Muscle layer of colon (tissue), 2 donors: ENCODE data around the gene RBM5.

Source experiments
- H3K27ac ChIP-seq: one replicate; pipeline ENCODE4 v1.7.0; 2013; ENCODE audit warnings: low read depth, mild to moderate bottlenecking, low read length, moderate library complexity
- H3K27me3 ChIP-seq, 2 donors: one replicate each; pipeline ENCODE4 v1.7.0; 2013; ENCODE audit warnings: low read length in 2 of 2, mild to moderate bottlenecking in 2 of 2; ENCODE audit not compliant: insufficient read depth in 2 of 2, control insufficient read depth in 1 of 2
- H3K36me3 ChIP-seq: one replicate; pipeline ENCODE4 v1.7.0; 2013; ENCODE audit warnings: mild to moderate bottlenecking, low read length; ENCODE audit not compliant: insufficient read depth
- H3K4me1 ChIP-seq: one replicate; pipeline ENCODE4 v1.7.0; 2013; ENCODE audit warnings: mild to moderate bottlenecking, low read length; ENCODE audit not compliant: insufficient read depth
- H3K4me3 ChIP-seq, 2 donors: one replicate each; pipeline ENCODE4 v1.7.0; 2013; ENCODE audit warnings: low read length in 2 of 2, low read depth in 1 of 2, mild to moderate bottlenecking in 1 of 2, moderate library complexity in 1 of 2
- H3K9ac ChIP-seq: one replicate; pipeline ENCODE4 v1.7.0; 2013; ENCODE audit warnings: low read length
- H3K9me3 ChIP-seq: one replicate; pipeline ENCODE4 v1.7.0; 2013; ENCODE audit warnings: mild to moderate bottlenecking, low read length
- donor health status: abdominal sarcoma.
- donor health status: Adenocarcinoma of cecum.

RBM5 gene

DNA sequence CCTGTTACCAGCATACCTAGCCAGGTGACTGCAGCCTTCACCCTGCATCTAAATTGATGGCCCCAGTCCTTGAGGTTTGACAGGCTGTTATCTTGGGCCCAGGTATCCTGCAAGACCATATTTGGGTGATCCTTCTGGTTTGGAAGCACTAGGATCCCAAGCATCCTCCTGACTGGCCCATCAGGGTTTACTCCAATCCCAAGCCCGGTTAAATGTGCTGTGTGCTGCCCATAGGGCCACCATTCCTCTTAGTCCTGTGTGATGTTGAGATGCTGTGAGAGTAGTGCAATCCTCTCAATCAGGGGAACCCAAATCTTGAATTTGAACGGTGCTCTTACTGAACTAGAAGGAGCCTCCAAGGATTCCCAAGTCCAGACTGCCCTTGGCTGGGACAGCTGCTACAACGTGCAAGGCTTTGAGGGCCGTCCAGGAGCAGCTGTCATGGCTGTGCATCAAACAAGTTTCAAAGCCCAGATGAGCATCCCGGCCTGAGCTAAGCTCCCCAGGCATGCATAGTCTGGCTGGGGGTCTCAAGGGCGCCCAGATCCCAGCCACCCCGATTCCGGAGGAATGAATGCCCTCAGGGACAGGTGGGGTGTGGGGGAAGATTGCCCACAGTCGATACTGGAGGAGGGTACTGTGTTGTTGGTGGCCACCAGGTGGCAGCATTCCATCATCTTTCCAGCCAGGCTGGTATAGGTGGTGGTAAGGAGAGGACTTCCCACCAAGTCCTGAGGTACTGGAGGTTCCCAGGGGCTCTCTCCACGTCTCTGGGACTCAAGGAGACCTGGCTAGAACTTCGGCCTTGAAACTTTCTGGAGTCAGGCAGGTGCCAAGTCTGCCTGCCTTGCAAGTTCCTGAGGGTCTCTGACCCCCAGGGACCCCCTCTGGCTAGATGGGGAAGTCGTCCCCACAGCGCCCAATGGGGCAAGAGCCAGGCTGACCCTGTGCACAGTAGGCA lies 32.6 kb downstream of the RBM5 start:
- H3K9me3 ChIP-seq = no peaks in the 10 kb centered on the region
- H3K4me3 ChIP-seq = no peak overlapping the region
- H3K27me3 ChIP-seq = no peaks in the 10 kb centered on the region
- peaks cover 43% of the 10 kb centered on the region for H3K36me3 ChIP-seq
- peaks cover 15% of the 10 kb centered on the region for H3K4me1 ChIP-seq
- H3K27ac ChIP-seq = no peak overlapping the region
- H3K9ac ChIP-seq = no peak overlapping the region

DNA sequence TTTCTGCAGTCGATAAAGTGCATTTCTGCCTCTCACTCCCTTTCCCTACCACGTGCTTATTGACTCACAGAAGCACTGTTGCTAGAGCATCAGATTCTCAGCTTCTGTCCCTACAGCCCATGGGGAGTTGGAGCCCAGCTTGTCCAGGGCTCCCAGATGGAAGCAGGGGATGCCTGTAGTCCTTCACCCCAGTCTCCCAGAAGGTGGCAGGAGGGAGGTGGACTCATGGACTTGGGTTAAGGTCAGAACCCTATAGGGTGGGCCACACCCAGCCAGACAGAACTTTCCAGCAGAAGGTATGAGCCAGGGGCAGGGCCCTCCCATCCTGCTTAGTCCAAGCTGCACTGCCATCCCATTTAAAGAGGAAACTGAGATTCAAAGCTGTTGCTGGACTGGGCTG lies 33.4 kb downstream of the RBM5 start:
- Histone ChIP-seq H3K4me3 (no peak overlapping the region), H3K27me3 (no peaks in the 10 kb centered on the region), H3K9me3 (no peaks in the 10 kb centered on the region), H3K4me1 (peaks cover 22% of the 10 kb centered on the region), H3K9ac (no peak overlapping the region), H3K36me3 (peaks cover 35% of the 10 kb centered on the region), H3K27ac (no peak overlapping the region)

DNA sequence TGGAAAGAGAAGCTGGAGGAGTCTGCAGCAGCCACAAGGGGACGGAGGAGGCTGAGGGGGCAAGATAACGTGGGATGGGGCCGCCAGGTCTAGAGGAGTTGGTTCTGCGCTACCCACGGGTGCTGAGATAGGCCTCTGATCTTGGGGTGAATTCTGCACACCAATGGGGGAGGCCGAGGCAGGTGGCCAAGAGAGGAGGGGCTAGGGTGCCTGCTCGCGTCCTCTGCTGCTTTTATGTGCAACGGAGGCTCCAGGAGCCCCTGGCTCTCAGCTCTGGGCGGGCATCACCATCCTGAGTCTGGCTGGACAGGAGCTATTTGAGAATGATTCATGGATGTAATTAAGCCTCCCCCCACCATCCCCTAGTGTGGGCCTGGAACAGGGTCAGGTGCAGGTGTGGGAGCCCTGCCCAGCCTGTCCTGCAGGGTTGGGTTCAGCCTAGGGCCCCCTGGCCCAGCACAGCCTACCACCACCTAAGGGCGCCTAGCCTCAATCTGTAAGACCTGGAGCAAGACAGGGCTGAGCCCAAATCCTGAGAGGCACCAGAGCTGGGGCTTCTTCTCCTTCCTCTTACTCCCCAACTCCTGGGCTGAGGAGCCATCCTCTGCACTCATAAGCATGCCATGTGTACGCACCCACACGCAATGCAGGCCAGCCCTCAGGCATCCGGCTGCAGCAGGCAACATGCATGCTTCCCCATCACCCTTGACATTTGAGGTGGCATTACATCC lies 34.1 kb downstream of the RBM5 start:
- Histone ChIP-seq H3K27ac (no peak overlapping the region), H3K9me3 (no peaks in the 10 kb centered on the region), H3K36me3 (peaks cover 28% of the 10 kb centered on the region), H3K9ac (no peak overlapping the region), H3K27me3 (no peaks in the 10 kb centered on the region), H3K4me1 (peaks cover 26% of the 10 kb centered on the region), H3K4me3 (no peak overlapping the region)

DNA sequence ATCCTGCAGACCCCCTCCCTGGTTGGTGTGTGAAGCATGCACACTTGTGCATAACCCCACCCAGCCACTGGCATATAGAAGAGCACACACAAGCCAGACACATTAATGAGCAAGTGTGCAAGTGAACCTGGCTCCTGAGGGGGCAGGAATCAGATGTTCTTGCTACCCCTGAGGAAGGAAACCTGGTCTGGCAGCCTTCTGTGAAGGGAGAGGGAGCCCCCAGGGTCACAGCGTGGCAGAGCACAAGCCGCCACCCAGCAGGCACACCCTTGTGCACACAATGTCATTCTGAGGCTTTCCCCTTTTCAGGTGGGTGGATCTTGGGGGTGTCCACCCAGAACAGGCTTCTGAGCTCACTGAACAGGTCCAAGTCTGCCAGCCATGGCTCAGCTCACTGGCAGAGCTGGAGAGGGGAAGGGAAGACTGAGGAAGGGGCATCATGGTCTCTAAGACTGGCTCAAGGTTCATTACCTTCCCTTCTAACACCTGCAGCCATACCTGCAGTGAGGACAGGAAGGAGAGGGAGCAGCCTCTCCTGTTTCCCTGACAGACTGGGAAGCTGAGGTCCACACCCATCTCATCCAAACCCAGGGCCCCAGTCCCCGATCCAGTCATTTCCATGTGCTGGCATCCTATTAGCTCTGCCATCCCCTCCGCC lies 34.8 kb downstream of the RBM5 start:
- peaks cover 26% of the 10 kb centered on the region for H3K4me1 ChIP-seq
- no peaks in the 10 kb centered on the region for H3K9me3 ChIP-seq
- no peaks in the 10 kb centered on the region for H3K27me3 ChIP-seq
- peaks cover 21% of the 10 kb centered on the region for H3K36me3 ChIP-seq
- no peak overlapping the region for H3K4me3 ChIP-seq
- no peak overlapping the region for H3K9ac ChIP-seq
- H3K27ac ChIP-seq = no peak overlapping the region

DNA sequence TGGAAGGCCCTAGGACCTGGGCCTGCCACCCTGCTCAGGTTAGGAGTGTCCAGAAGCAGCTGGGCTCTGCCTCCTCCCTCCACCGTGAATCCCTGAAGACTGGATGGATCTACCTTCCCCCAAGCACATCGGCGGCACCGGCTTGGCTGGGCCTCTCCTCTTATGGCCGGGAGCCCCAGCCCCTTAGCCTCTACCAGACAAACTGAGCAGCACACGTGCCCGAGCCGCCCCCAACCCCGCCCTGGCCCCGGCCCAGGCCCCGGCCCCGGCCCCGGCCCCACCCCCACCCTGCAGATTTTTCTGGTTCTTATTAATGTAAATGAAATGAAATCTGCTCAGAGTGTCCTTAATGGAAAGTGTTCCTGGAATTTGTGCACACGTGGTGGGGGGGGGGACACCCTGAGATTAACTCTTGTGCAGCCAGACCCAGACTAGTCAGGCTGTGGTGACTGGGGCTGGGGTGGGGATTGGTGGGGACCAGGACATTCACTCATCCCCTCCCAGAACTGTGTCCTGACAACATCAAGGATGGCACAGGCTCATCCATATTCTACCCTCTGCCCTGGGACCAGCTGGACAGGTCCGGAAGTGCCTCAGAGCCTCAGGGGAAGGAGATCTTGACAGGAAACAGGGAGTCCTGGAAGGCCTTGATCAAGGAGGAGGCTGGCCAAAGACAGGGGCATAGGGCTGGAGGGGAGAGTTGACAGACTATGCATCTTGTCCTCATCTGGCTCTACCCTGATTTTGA lies 35.5 kb downstream of the RBM5 start:
- Histone ChIP-seq H3K36me3 (peaks cover 16% of the 10 kb centered on the region), H3K9me3 (no peaks in the 10 kb centered on the region), H3K9ac (no peak overlapping the region), H3K27ac (no peak overlapping the region), H3K27me3 (no peaks in the 10 kb centered on the region), H3K4me3 (no peak overlapping the region), H3K4me1 (peaks cover 26% of the 10 kb centered on the region)

DNA sequence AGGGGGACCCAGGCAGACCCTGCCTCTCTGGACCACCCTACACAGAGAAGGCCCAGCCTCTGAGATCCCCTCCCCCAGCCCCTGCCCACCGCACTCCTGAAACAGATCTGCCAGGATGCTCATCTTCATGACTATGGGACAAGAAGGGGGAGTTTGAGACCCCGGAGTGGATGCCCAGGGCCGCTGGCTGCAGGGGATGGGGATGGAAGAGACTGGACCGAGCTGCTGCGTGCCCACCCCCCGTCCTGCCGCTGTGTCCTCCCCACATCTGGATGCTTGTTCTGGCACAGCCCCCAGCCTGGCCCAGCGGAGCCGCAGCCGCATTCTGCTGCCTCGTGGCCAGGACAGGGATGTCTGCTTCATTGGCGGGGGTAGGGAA lies 36.1 kb downstream of the RBM5 start:
- Histone ChIP-seq H3K9me3 (no peaks in the 10 kb centered on the region), H3K27ac (no peak overlapping the region), H3K4me1 (peaks cover 26% of the 10 kb centered on the region), H3K9ac (no peak overlapping the region), H3K36me3 (peaks cover 14% of the 10 kb centered on the region), H3K27me3 (no peaks in the 10 kb centered on the region), H3K4me3 (no peak overlapping the region)

DNA sequence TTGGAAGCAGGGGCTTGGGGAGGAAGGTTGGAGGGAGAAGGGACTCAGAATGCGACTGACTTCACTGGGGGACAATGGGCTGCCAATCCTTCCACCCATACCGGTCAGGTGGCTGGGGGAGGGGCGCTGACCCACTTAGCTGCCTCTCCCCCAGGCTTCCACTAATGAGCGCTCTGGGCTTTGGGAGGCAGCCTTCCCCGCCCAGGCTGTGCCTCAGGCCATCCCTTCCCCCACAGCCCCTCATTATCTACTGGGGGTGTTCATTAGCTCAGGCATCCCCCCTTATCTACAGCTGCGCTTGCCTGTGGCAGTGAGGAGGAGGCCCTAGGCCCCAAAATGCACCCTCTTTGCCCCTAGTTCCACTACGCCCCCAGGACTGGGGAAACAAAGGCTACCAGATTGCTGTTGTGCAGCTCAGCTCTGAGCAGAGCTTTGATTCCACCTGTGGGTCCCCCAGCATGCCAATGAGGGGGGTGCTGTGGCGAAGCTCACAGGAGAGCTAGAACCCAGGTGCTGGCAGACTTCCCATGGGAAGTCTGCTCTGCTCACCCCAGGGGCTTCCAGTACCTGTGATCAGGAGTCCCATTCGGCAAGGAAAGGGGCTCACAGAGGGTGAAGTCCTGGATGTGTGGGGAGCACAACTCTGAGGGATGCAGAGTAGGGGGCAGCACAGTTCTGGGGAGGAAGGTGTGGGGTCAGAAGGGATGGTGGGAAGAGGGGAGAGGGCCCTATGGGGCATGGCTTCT lies 37.0 kb downstream of the RBM5 start:
- Histone ChIP-seq H3K9me3 (no peaks in the 10 kb centered on the region), H3K27ac (no peak overlapping the region), H3K4me3 (no peak overlapping the region), H3K36me3 (peaks cover 5% of the 10 kb centered on the region), H3K9ac (no peak overlapping the region), H3K4me1 (peaks cover 26% of the 10 kb centered on the region), H3K27me3 (no peaks in the 10 kb centered on the region)

DNA sequence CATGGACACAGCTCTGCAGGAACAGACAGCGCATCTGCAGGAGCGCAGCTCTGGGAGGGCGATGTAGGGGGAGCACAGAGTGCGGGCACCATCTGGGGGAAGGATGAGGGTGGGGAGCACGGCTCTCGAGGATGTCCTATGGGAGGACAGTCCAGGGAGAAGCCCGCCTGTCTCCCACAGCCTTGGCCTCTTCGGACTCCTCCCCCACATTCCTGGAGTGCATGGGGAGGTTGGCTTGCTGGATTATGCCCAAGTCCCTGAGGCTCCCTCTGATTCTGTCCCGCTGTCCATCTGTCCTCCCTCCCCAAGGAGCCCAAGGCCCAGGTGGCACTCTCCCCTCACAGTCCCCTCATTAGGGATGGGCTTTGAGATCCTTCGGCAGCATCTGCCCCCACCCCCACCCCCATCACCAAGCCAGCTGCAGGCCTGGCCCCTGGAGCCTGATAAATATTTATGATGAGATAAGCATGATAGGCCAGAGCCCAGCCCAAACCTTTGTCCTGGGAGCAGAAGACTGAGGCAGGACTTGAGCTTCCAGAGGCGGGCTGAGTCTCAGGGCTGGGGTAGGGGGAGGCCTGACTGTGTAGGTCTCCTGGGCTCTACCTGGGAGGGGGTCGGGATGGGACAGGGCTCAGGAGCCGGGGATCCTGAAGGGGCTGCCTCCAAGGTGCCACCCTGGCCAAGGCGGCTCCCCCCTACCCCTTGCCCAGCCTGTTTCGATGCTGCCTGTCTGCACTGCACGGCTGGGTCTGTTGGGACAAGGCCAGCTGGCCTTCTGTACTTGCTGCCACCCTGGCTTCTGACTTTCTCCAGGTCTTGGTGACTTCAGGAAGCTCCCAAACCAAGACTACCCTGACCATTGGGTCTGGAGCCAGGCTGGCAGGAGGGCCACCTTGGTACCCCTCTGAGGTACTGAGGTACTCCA lies 37.8 kb downstream of the RBM5 start:
- Histone ChIP-seq H3K4me3 (no peak overlapping the region), H3K36me3 (no peaks in the 10 kb centered on the region), H3K9me3 (no peaks in the 10 kb centered on the region), H3K9ac (no peak overlapping the region), H3K27ac (no peak overlapping the region), H3K4me1 (peaks cover 26% of the 10 kb centered on the region), H3K27me3 (no peaks in the 10 kb centered on the region)

DNA sequence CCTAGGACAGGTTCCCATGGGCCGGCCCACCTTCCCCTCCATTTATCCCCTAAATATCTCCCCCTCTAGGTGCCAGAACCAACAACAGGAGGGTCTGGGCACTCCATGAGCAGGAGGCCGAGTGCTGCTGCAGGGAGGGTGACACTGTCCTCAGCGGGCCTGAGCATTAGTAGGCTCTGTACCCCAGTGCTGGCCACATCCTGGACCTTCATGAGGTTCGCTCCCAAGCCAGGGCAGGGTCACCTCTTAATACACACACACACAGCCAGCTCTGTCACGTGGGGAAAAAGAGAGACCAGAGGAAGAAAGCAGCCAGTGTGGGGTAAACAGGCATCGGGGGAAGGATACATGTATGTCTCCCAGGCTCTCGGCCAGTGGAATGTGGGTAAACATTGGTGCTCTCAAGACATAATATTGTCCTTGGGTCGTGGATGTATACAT lies 38.6 kb downstream of the RBM5 start:
- Histone ChIP-seq H3K27ac (no peak overlapping the region), H3K4me3 (no peak overlapping the region), H3K36me3 (no peaks in the 10 kb centered on the region), H3K4me1 (peaks cover 26% of the 10 kb centered on the region), H3K9ac (no peak overlapping the region), H3K9me3 (no peaks in the 10 kb centered on the region), H3K27me3 (no peaks in the 10 kb centered on the region)

DNA sequence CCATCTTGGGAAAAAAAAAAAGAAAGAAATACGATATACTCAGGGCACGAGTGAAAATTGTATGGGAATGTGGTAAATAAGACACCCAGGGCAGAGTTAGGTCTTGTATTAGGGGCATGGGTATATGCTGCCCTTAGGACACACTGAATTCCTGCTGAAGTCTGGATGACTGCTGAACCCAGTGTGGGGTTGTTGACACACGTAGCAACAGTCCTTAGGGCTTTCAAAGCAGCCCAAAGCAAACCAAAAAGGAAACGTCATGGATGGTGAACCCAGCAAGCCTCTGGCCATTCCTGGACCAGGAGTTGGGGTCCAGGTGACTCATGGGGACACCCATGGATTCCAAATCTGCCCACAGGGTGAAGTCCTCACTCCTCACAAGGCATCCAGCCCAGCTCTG lies 39.3 kb downstream of the RBM5 start:
- no peaks in the 10 kb centered on the region for H3K9me3 ChIP-seq
- no peaks in the 10 kb centered on the region for H3K27me3 ChIP-seq
- no peak overlapping the region for H3K27ac ChIP-seq
- no peaks in the 10 kb centered on the region for H3K36me3 ChIP-seq
- H3K9ac ChIP-seq = no peak overlapping the region
- peaks cover 26% of the 10 kb centered on the region for H3K4me1 ChIP-seq
- no peak overlapping the region for H3K4me3 ChIP-seq
